ENCODE measurements around the gene WBP2NL.

The WBP2NL gene

DNA sequence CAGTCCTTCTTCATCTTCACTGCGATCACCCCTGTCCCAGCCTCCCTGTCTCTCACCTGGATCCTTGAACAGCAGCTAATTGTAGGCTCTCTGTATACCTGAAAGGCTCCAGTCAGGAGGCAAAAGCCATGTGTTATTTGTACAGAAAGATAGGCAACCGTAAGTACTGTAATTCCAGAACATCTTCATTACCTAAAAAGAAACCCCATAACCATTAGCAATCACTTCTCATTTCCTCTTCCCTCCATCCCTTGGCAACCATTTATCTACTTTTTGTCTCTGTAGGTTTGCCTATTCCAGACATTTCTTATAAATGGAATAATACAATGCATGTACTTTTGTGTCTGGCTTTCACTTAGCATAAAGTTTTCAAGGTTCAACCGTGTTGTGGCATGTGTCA lies 54.2 kb downstream of the WBP2NL start:
- DNase-seq: no peak
- WGBS (ENCODE audit: insufficient coverage): 92% methylated on average over 2 of the region's 3 CpGs
- H3K4me3 ChIP-seq (ENCODE audit: control insufficient read depth in 1 of 7, extremely low read depth in 1 of 7, insufficient read depth in 4 of 7, low read depth in 2 of 7, low read length in 6 of 7): no peak overlapping the region
- H3K27ac ChIP-seq (ENCODE audit: insufficient read depth in 1 of 2, low read depth in 1 of 2, low read length in 2 of 2, poor library complexity in 1 of 2, severe bottlenecking in 2 of 2): no peak overlapping the region
- H3K27me3 ChIP-seq (replicated peaks in 2 of 5; ENCODE audit: control insufficient read depth in 4 of 5, insufficient read depth in 5 of 5, low read length in 4 of 5): no peaks in the 10 kb centered on the region
- H3K36me3 ChIP-seq (ENCODE audit: control insufficient read depth in 4 of 4, insufficient read depth in 4 of 4, low read length in 3 of 4): no peaks in the 10 kb centered on the region
- no peaks in the 10 kb centered on the region for H3K4me1 ChIP-seq (ENCODE audit: control extremely low read depth in 1 of 4, control insufficient read depth in 4 of 4, insufficient read depth in 4 of 4, low read length in 3 of 4)
- peaks cover 0 to 13% (median 6%) of the 10 kb centered on the region in 5 experiments for H3K9me3 ChIP-seq (ENCODE audit: control extremely low read depth in 1 of 5, control insufficient read depth in 4 of 5, insufficient read depth in 2 of 5, low read depth in 1 of 5, low read length in 4 of 5)
- ChIA-PET CTCF (no interaction called here), POLR2A (no interaction called here)

- Histone ChIP-seq H3K4me3 (ENCODE audit: control insufficient read depth in 1 of 7, extremely low read depth in 1 of 7, insufficient read depth in 4 of 7, low read depth in 2 of 7, low read length in 6 of 7) (no peak overlapping the region), H3K4me1 (ENCODE audit: control extremely low read depth in 1 of 4, control insufficient read depth in 4 of 4, insufficient read depth in 4 of 4, low read length in 3 of 4) (no peaks in the 10 kb centered on the region), H3K36me3 (ENCODE audit: control insufficient read depth in 4 of 4, insufficient read depth in 4 of 4, low read length in 3 of 4) (peaks cover 5 to 36% (median 21%) of the 10 kb centered on the region in 4 experiments), H3K27ac (ENCODE audit: insufficient read depth in 1 of 2, low read depth in 1 of 2, low read length in 2 of 2, poor library complexity in 1 of 2, severe bottlenecking in 2 of 2) (no peak overlapping the region), H3K9me3 (ENCODE audit: control extremely low read depth in 1 of 5, control insufficient read depth in 4 of 5, insufficient read depth in 2 of 5, low read depth in 1 of 5, low read length in 4 of 5) (peaks cover 0 to 18% (median 11%) of the 10 kb centered on the region in 5 experiments), H3K27me3 (replicated peaks in 2 of 5; ENCODE audit: control insufficient read depth in 4 of 5, insufficient read depth in 5 of 5, low read length in 4 of 5) (no peaks in the 10 kb centered on the region)
- ChIA-PET POLR2A (interaction anchor here (0.6 kb wide), 1 partner anchor 66 kb away, joined by 3 read pairs; no protein-coding TSS in a partner anchor), CTCF (no interaction called here)
- no CpG with 5 or more reads among the region's 1 CpG for WGBS (ENCODE audit: insufficient coverage)
- peak in 2 of 3 donors; percentile 13 to 26 for DNase-seq
Observed at GRCh38 chr22:42056757-42057511, 58.3 kb downstream of the WBP2NL start.

GRCh38 chr22:42060489-42060888 lies 61.9 kb downstream of the WBP2NL start:
- Histone ChIP-seq H3K9me3 (ENCODE audit: control extremely low read depth in 1 of 5, control insufficient read depth in 4 of 5, insufficient read depth in 2 of 5, low read depth in 1 of 5, low read length in 4 of 5) (peaks cover 0 to 18% (median 11%) of the 10 kb centered on the region in 5 experiments), H3K4me1 (ENCODE audit: control extremely low read depth in 1 of 4, control insufficient read depth in 4 of 4, insufficient read depth in 4 of 4, low read length in 3 of 4) (no peaks in the 10 kb centered on the region), H3K27ac (ENCODE audit: insufficient read depth in 1 of 2, low read depth in 1 of 2, low read length in 2 of 2, poor library complexity in 1 of 2, severe bottlenecking in 2 of 2) (no peak overlapping the region), H3K36me3 (ENCODE audit: control insufficient read depth in 4 of 4, insufficient read depth in 4 of 4, low read length in 3 of 4) (peaks cover 5 to 52% (median 30%) of the 10 kb centered on the region in 4 experiments), H3K4me3 (ENCODE audit: control insufficient read depth in 1 of 7, extremely low read depth in 1 of 7, insufficient read depth in 4 of 7, low read depth in 2 of 7, low read length in 6 of 7) (no peak overlapping the region), H3K27me3 (replicated peaks in 2 of 5; ENCODE audit: control insufficient read depth in 4 of 5, insufficient read depth in 5 of 5, low read length in 4 of 5) (no peaks in the 10 kb centered on the region)
- whole genome bisulfite sequencing (ENCODE audit: insufficient coverage): 94% methylated on average over 2 of the region's 5 CpGs
- no peak for DNase-seq
- ChIA-PET POLR2A (interaction anchor here (0.5 kb wide), 1 partner anchor 379 kb away, joined by 3 read pairs; no protein-coding TSS in a partner anchor), CTCF (no interaction called here)

- H3K36me3 ChIP-seq (ENCODE audit: control insufficient read depth in 4 of 4, insufficient read depth in 4 of 4, low read length in 3 of 4): peaks cover 5 to 56% (median 32%) of the 10 kb centered on the region in 4 experiments
Observed at GRCh38 chr22:42061041-42061440, 62.5 kb downstream of the WBP2NL start.

DNA sequence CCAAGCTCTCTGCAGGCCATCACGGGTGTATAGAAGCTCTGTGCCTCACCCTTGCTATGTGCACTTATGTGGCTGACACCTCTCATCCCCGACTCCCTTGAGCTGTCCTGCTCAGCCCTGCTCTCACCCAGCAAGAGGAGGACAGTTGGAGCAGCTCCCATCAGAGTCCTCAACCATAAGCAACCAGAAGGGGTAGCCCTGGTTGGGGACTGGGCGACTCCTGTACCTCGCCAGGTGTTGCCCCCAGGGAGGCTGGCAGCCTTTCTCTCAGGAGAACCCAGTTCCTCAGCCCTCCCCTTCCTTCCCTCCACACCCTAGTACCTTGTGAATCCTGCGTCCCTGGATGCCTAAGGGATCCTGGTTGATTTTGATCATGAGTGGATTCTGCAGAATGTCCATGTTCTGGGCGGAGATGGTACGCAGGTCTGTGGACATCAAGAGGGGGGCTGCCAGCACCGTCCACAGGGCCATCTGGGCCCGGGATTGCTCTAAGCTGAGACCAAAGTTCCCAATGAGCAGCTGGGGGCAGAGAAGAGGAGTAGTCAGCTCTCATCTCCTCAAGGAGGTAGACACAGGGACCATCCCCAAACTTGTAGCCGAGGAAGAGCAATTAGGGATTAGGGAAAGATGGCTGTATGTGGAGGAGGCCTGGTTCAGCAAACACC lies 64.0 kb downstream of the WBP2NL start:
- Histone ChIP-seq H3K4me1 (ENCODE audit: control extremely low read depth in 1 of 4, control insufficient read depth in 4 of 4, insufficient read depth in 4 of 4, low read length in 3 of 4) (no peaks in the 10 kb centered on the region), H3K9me3 (ENCODE audit: control extremely low read depth in 1 of 5, control insufficient read depth in 4 of 5, insufficient read depth in 2 of 5, low read depth in 1 of 5, low read length in 4 of 5) (peaks cover 0 to 6% (median 5%) of the 10 kb centered on the region in 5 experiments), H3K4me3 (ENCODE audit: control insufficient read depth in 1 of 7, extremely low read depth in 1 of 7, insufficient read depth in 4 of 7, low read depth in 2 of 7, low read length in 6 of 7) (no peak overlapping the region), H3K27ac (ENCODE audit: insufficient read depth in 1 of 2, low read depth in 1 of 2, low read length in 2 of 2, poor library complexity in 1 of 2, severe bottlenecking in 2 of 2) (no peak overlapping the region), H3K27me3 (replicated peaks in 2 of 5; ENCODE audit: control insufficient read depth in 4 of 5, insufficient read depth in 5 of 5, low read length in 4 of 5) (no peaks in the 10 kb centered on the region), H3K36me3 (ENCODE audit: control insufficient read depth in 4 of 4, insufficient read depth in 4 of 4, low read length in 3 of 4) (peaks cover 5 to 72% (median 44%) of the 10 kb centered on the region in 4 experiments)
- 100% methylated on average over 8 of the region's 10 CpGs for WGBS (ENCODE audit: insufficient coverage)
- ChIA-PET CTCF (no interaction called here), POLR2A (no interaction called here)
- DNase-seq: no peak

More at GRCh38 chr22:42061041-42061440, 62.5 kb downstream of the WBP2NL start:
- no peak overlapping the region for H3K27ac ChIP-seq (ENCODE audit: insufficient read depth in 1 of 2, low read depth in 1 of 2, low read length in 2 of 2, poor library complexity in 1 of 2, severe bottlenecking in 2 of 2)
- H3K4me3 ChIP-seq (ENCODE audit: control insufficient read depth in 1 of 7, extremely low read depth in 1 of 7, insufficient read depth in 4 of 7, low read depth in 2 of 7, low read length in 6 of 7): no peak overlapping the region
- no peaks in the 10 kb centered on the region for H3K4me1 ChIP-seq (ENCODE audit: control extremely low read depth in 1 of 4, control insufficient read depth in 4 of 4, insufficient read depth in 4 of 4, low read length in 3 of 4)
- ChIA-PET CTCF (no interaction called here), POLR2A (no interaction called here)
- H3K27me3 ChIP-seq (replicated peaks in 2 of 5; ENCODE audit: control insufficient read depth in 4 of 5, insufficient read depth in 5 of 5, low read length in 4 of 5): no peaks in the 10 kb centered on the region
- 94% methylated on average over 6 of the region's 7 CpGs for WGBS (ENCODE audit: insufficient coverage)
- no peak for DNase-seq
- peaks cover 0 to 15% (median 11%) of the 10 kb centered on the region in 5 experiments for H3K9me3 ChIP-seq (ENCODE audit: control extremely low read depth in 1 of 5, control insufficient read depth in 4 of 5, insufficient read depth in 2 of 5, low read depth in 1 of 5, low read length in 4 of 5)

GRCh38 chr22:42064629-42065028 lies 66.0 kb downstream of the WBP2NL start:
- peaks cover 1 to 4% (median 2%) of the 10 kb centered on the region in 4 experiments for H3K4me1 ChIP-seq (ENCODE audit: control extremely low read depth in 1 of 4, control insufficient read depth in 4 of 4, insufficient read depth in 4 of 4, low read length in 3 of 4)
- H3K27me3 ChIP-seq (replicated peaks in 2 of 5; ENCODE audit: control insufficient read depth in 4 of 5, insufficient read depth in 5 of 5, low read length in 4 of 5): no peaks in the 10 kb centered on the region
- no peak overlapping the region for H3K27ac ChIP-seq (ENCODE audit: insufficient read depth in 1 of 2, low read depth in 1 of 2, low read length in 2 of 2, poor library complexity in 1 of 2, severe bottlenecking in 2 of 2)
- peaks cover 7 to 63% (median 45%) of the 10 kb centered on the region in 4 experiments for H3K36me3 ChIP-seq (ENCODE audit: control insufficient read depth in 4 of 4, insufficient read depth in 4 of 4, low read length in 3 of 4)
- CTCF ChIA-PET: interaction anchor here (1.1 kb wide), 1 partner anchor 39 kb away, joined by 4 read pairs; no protein-coding TSS in a partner anchor
- POLR2A ChIA-PET: no interaction called here
- no peaks in the 10 kb centered on the region for H3K9me3 ChIP-seq (ENCODE audit: control extremely low read depth in 1 of 5, control insufficient read depth in 4 of 5, insufficient read depth in 2 of 5, low read depth in 1 of 5, low read length in 4 of 5)
- 100% methylated on average over 1 of the region's 1 CpG for WGBS (ENCODE audit: insufficient coverage)
- no peak for DNase-seq
- H3K4me3 ChIP-seq (ENCODE audit: control insufficient read depth in 1 of 7, extremely low read depth in 1 of 7, insufficient read depth in 4 of 7, low read depth in 2 of 7, low read length in 6 of 7): no peak overlapping the region
